Hepatocyte (in vitro differentiated cells): ENCODE measurements around the gene SET. TPM values are rescaled to one million over a fixed set of nuclear protein-coding genes. Genes with fewer than 3 reads are reported as not detected.

Experiments
- DNase-seq: peaks from one replicate; pipeline ENCODE4 v3.0.0-alpha.2; 2016; ENCODE audit warnings: low spot score
- H2AFZ ChIP-seq: fragments of 200-600 bp; sonication (generic); 2 replicates; pipeline ENCODE4 v1.6.0; 2016; ENCODE audit warnings: antibody characterized with exemption, mild to moderate bottlenecking
- H3K27ac ChIP-seq: fragments of 200-600 bp; sonication (generic); 2 replicates; pipeline ENCODE4 v1.5.1; 2016; ENCODE audit warnings: mild to moderate bottlenecking
- H3K27me3 ChIP-seq: fragments of 200-600 bp; sonication (generic); 2 replicates; pipeline ENCODE4 v1.6.1; 2016
- H3K36me3 ChIP-seq: fragments of 200-600 bp; sonication (generic); replicated peaks from 2 replicates; pipeline ENCODE4 v1.5.1; 2016; ENCODE audit warnings: low read depth; ENCODE audit not compliant: insufficient read depth
- H3K4me1 ChIP-seq: fragments of 200-600 bp; sonication (generic); 2 replicates; pipeline ENCODE4 v1.5.1; 2016; ENCODE audit warnings: mild to moderate bottlenecking, moderate library complexity; ENCODE audit not compliant: insufficient read depth
- H3K4me2 ChIP-seq: fragments of 200-600 bp; sonication (generic); 2 replicates; pipeline ENCODE4 v1.6.0; 2016
- H3K4me3 ChIP-seq: fragments of 200-600 bp; sonication (generic); 2 replicates; pipeline ENCODE4 v1.5.1; 2016; ENCODE audit warnings: mild to moderate bottlenecking
- H3K79me2 ChIP-seq: fragments of 200-600 bp; sonication (generic); 2 replicates; pipeline ENCODE4 v1.6.0; 2017; ENCODE audit warnings: mild to moderate bottlenecking
- H3K9me2 ChIP-seq: fragments of 200-600 bp; sonication (generic); replicated peaks from 2 replicates; pipeline ENCODE4 v1.6.0; 2017; ENCODE audit warnings: mild to moderate bottlenecking; ENCODE audit not compliant: insufficient read depth
- H3K9me3 ChIP-seq: fragments of 200-600 bp; sonication (generic); 2 replicates; pipeline ENCODE4 v1.5.1; 2016; ENCODE audit warnings: low read depth, mild to moderate bottlenecking
- H4K20me1 ChIP-seq: fragments of 200-600 bp; sonication (generic); 2 replicates; pipeline ENCODE4 v1.6.0; 2016; ENCODE audit warnings: mild to moderate bottlenecking; ENCODE audit not compliant: insufficient read depth, poor library complexity, severe bottlenecking
- EZH2 ChIP-seq: fragments of 200-600 bp; sonication (generic); IDR thresholded peaks from 2 replicates; pipeline ENCODE4 v1.6.1; 2016; ENCODE audit warnings: antibody characterized with exemption, mild to moderate bottlenecking, borderline replicate concordance
- EZH2phosphoT487 ChIP-seq: fragments of 200-600 bp; sonication (generic); IDR thresholded peaks from one replicate; pipeline ENCODE4 v1.6.1; 2018; ENCODE audit warnings: antibody characterized with exemption, mild to moderate bottlenecking, low read depth, moderate library complexity; ENCODE audit not compliant: unreplicated experiment, severe bottlenecking
- WGBS: methylation state at CpG from one replicate; pipeline ENCODE4 v1.1.6; 2016; ENCODE audit warnings: low lambda C conversion rate; ENCODE audit errors: missing lambda C conversion rate; 5-methylcytosine and 5-hydroxymethylcytosine counted together
- polyA plus RNA-seq: library from polyadenylated mRNA; unstranded; fragments of >200 nt; fragmentation: Nextera tagmentation; extraction: Ambion mirVana; gene quantifications from 2 replicates; pipeline ENCODE4 v1.2.1, GENCODE V29; 2016
- total RNA-seq: library from RNA; depleted of rRNA; stranded (reverse); fragments of >200 nt; gene quantifications from 2 replicates; pipeline ENCODE4 v1.2.3, GENCODE V29; 2014
- TF ChIP-seq, protein P1 (sequence below): fragments of 200-600 bp; sonication (generic); IDR thresholded peaks from 2 replicates; pipeline ENCODE4 v1.5.1; 2016; ENCODE audit warnings: antibody characterized with exemption, mild to moderate bottlenecking; ENCODE audit not compliant: poor library complexity

SET gene
- total and polyA plus RNA-seq, 2 experiments from 2014 or later, result 217 to 416 TPM

DNA sequence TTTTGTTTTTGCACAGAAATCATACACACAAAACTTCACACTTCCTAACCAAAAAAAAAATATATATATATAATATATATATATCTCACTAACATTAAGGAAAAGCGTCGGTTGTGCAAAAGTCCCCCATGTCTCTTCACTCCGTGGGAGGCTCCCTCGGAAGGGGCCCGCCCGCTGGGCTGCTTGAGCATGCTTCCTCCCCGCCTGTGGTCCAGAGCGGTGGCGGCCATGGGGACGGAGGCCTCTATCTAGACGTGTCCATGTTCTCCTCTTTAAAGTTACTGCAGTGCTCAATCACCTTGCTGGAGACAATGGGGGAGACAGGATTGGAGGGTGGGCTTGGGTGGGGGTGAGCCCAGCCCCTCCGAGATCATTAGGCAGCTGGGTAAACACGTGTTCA is 42.1 kb downstream of the SET start:
- H3K27me3 ChIP-seq, result no peaks in the 10 kb centered on the region
- no peak overlapping the region for H3K4me2 ChIP-seq
- no peaks in the 10 kb centered on the region for H3K9me3 ChIP-seq
- no peak for DNase-seq
- H3K27ac ChIP-seq, result no peak overlapping the region
- H2AFZ ChIP-seq, result no peak overlapping the region
- no peaks in the 10 kb centered on the region for H4K20me1 ChIP-seq
- H3K9me2 ChIP-seq, result no peaks in the 10 kb centered on the region
- no peaks in the 10 kb centered on the region for H3K79me2 ChIP-seq
- WGBS, result 95% methylated on average over 11 of the region's 13 CpGs
- H3K4me1 ChIP-seq, result no peaks in the 10 kb centered on the region
- H3K4me3 ChIP-seq, result no peak overlapping the region
- no peaks in the 10 kb centered on the region for H3K36me3 ChIP-seq
- TF ChIP-seq, protein P1, sequence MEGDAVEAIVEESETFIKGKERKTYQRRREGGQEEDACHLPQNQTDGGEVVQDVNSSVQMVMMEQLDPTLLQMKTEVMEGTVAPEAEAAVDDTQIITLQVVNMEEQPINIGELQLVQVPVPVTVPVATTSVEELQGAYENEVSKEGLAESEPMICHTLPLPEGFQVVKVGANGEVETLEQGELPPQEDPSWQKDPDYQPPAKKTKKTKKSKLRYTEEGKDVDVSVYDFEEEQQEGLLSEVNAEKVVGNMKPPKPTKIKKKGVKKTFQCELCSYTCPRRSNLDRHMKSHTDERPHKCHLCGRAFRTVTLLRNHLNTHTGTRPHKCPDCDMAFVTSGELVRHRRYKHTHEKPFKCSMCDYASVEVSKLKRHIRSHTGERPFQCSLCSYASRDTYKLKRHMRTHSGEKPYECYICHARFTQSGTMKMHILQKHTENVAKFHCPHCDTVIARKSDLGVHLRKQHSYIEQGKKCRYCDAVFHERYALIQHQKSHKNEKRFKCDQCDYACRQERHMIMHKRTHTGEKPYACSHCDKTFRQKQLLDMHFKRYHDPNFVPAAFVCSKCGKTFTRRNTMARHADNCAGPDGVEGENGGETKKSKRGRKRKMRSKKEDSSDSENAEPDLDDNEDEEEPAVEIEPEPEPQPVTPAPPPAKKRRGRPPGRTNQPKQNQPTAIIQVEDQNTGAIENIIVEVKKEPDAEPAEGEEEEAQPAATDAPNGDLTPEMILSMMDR, result no peak
- no peak for TF ChIP-seq EZH2
- TF ChIP-seq EZH2phosphoT487, result no peak

DNA sequence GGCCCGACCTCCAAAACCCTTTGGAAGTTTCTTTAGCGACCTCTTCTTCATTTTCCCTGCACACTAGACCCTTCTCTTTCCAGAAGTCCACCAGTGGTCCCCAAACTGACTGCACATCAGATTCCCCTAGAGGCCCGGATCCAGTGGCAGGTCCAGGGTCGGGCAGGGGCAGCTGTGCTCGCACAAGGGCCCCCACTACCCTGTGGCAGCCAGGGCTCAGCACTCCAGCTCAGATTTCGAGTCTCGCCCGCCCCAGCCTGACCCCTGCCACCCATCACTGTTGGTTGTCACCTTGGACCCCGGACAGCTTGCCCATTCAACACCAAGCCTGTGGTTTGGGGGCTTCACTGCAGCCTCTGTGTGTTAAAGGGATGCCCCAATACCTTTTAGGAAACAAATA is 42.7 kb downstream of the SET start:
- Histone ChIP-seq H2AFZ (no peak overlapping the region), H3K4me1 (no peaks in the 10 kb centered on the region), H3K36me3 (no peaks in the 10 kb centered on the region), H3K4me2 (no peak overlapping the region), H3K9me2 (no peaks in the 10 kb centered on the region), H3K4me3 (no peak overlapping the region), H3K27ac (no peak overlapping the region), H3K27me3 (no peaks in the 10 kb centered on the region), H3K9me3 (no peaks in the 10 kb centered on the region), H4K20me1 (no peaks in the 10 kb centered on the region), H3K79me2 (no peaks in the 10 kb centered on the region)
- 91% methylated on average over 9 of the region's 9 CpGs for WGBS
- DNase-seq, result no peak
- no peak for TF ChIP-seq EZH2
- TF ChIP-seq, protein P1, result no peak
- TF ChIP-seq EZH2phosphoT487, result no peak

DNA sequence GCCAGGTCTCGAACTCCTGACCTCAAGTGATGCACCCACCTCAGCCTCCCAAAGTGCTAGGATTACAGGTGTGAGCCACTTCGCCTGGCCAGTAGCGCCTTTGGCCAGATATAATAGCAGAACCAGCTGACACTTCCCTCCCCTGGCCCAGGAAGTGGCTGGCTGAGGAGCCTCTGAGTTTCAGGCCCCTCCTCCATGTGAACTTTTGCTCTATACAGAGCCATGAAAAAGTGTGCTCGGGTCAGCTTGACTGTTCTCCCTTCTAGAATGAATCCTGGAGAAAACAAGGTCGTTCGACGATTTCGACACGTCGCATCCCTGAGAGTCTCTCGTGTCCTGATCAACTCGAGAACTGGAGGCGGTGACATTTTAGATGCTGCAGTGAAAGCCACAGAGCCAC is 43.6 kb downstream of the SET start:
- 92% methylated on average over 13 of the region's 13 CpGs for WGBS
- Histone ChIP-seq H3K79me2 (no peaks in the 10 kb centered on the region), H3K4me2 (no peak overlapping the region)

More for the DNA sequence above, 43.6 kb downstream of the SET start:
- Histone ChIP-seq H2AFZ (no peak overlapping the region), H3K36me3 (no peaks in the 10 kb centered on the region), H4K20me1 (no peaks in the 10 kb centered on the region), H3K27me3 (no peaks in the 10 kb centered on the region), H3K9me3 (no peaks in the 10 kb centered on the region), H3K27ac (no peak overlapping the region), H3K9me2 (no peaks in the 10 kb centered on the region), H3K4me1 (no peaks in the 10 kb centered on the region), H3K4me3 (no peak overlapping the region)
- TF ChIP-seq EZH2phosphoT487, result no peak
- TF ChIP-seq, protein P1, result no peak
- TF ChIP-seq EZH2, result no peak
- DNase-seq, result no peak
